HCT116 (cell line): Measurements from ENCODE around the gene COL9A3.

ENCODE experiments used
- CTCF ChIP-seq, 3 experiments: fragments of 200-600 bp in 1 of 3; sonication (generic) in 1 of 3; IDR thresholded peaks in 2 of 3; conservative IDR thresholded peaks in 1 of 3; 2 replicates each; pipeline ENCODE4 v1.5.1; 2012 to 2017; ENCODE audit warnings: low read depth in 2 of 3, low read length in 2 of 3, antibody characterized with exemption in 1 of 3, borderline replicate concordance in 1 of 3, control low read depth in 1 of 3, mild to moderate bottlenecking in 1 of 3, mixed read lengths in 1 of 3, mixed run types in 1 of 3, moderate library complexity in 1 of 3; ENCODE audit not compliant: insufficient read depth in 1 of 3
- EZH2 ChIP-seq: fragments of 200-600 bp; sonication (generic); IDR thresholded peaks from 2 replicates; pipeline ENCODE4 v1.6.1; 2017; ENCODE audit warnings: antibody characterized with exemption, mixed run types
- POLR2A ChIP-seq: IDR thresholded peaks from 2 replicates; pipeline ENCODE4 v1.7.0; 2011; ENCODE audit warnings: borderline replicate concordance; ENCODE audit not compliant: insufficient read depth, insufficient read length; ENCODE audit errors: extremely low read depth
- POLR2AphosphoS5 ChIP-seq: IDR thresholded peaks from 2 replicates; pipeline ENCODE4 v1.6.1; 2011; ENCODE audit warnings: mild to moderate bottlenecking, low read depth, low read length, moderate library complexity
- SIN3A ChIP-seq: IDR thresholded peaks from 2 replicates; pipeline ENCODE4 v1.6.1; 2012; ENCODE audit warnings: low read depth
- SP1 ChIP-seq: IDR thresholded peaks from 2 replicates; pipeline ENCODE4 v1.6.1; 2012; ENCODE audit warnings: low read depth
- YY1 ChIP-seq: IDR thresholded peaks from 2 replicates; pipeline ENCODE4 v1.6.1; 2011; ENCODE audit warnings: low read length, low read depth, moderate library complexity, mild to moderate bottlenecking; ENCODE audit not compliant: insufficient replicate concordance; ENCODE audit errors: extremely low read depth

GRCh38 chr20:62828511-62829230 lies 11.8 kb downstream of the COL9A3 start:
- no peak for TF ChIP-seq CTCF (IDR thresholded peaks at IDR 0.05 in 2 of 3, conservative IDR thresholded peaks at IDR 0.05 in 1 of 3; ENCODE audit: borderline replicate concordance in 1 of 3, insufficient read depth in 1 of 3, low read depth in 2 of 3, low read length in 2 of 3)
- TF ChIP-seq YY1: no peak
- no peak for TF ChIP-seq SIN3A
- no peak for TF ChIP-seq SP1
- no peak for TF ChIP-seq POLR2A
- TF ChIP-seq EZH2: no peak
- no peak for TF ChIP-seq POLR2AphosphoS5
